HG02938 (cell line): ENCODE results near the gene KRT80.

ENCODE experiments used
- ATAC-seq: cut with Tn5 transposase; IDR thresholded peaks from one replicate; pipeline ENCODE4 v1.9.1; 2021; ENCODE audit warnings: mild to moderate bottlenecking, moderate library complexity; ENCODE audit not compliant: unreplicated experiment

The KRT80 gene

DNA sequence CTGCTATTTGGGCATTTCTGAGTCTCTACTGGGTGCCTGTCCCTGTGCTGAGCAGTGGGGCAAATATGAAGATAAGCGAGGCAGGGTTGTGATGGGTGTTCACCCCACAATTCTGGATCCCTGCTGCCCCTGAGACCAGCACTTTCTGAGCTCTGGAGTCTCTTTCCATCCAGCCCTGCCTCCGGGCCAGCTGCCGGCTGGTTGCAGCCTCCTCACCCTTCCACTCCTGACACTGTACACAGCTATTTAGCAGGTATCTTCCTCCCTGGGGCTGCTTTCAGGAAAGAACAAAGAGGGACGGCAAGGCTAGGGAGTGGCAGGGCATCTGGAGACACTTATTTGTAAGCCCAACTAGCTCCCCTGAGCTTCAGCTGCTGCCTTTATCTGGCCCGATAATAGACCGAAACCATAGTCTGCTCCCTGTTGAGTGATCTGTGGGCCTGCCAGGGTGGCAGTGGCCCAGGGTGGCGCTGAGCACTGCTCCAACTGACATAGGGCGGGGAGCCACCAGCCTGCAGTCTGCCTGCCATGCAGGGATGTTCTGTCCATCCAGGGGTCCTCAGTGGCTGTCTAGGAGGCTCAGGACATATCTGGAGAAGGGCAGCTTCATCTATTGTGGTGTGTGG, 7.6 kb upstream of the KRT80 start:
- no peak for ATAC-seq

DNA sequence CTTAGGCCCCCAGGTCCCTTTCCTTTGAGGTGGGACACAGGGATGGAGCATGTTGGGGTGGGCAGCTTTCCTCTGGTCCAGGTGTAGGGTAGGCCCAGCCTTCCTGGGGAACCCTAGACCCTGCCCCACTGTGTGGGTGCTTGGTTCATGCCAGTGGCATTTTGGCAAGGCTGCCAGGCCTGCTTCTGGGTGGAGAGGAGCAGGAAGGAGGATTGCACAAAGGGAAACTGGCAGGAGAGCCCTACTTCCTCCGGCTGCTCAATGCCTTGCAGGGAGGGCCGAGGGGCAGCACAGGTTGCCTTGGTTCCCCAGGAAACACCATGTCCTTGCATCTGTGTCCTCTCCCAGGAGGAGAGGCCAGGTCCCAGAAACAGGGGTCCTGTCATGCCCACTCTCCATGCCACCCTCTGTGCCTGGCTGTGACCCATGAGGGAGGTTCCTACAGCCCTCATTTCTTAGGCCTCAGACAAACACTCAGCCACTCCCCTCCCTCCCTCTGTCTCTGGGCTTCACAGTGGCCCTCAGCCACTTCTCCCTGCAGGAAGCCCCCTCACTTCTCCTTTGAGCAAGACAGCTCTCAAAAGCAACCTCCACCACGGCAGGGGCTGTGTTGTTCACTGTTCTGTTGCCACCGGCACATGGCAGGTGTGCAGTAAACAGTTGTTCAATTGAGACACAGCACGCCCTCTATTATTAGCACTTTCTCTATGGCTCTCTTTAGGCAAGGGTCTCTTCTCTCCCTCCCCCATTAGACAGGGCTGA, 6.8 kb upstream of the KRT80 start:
- ATAC-seq, result no peak

DNA sequence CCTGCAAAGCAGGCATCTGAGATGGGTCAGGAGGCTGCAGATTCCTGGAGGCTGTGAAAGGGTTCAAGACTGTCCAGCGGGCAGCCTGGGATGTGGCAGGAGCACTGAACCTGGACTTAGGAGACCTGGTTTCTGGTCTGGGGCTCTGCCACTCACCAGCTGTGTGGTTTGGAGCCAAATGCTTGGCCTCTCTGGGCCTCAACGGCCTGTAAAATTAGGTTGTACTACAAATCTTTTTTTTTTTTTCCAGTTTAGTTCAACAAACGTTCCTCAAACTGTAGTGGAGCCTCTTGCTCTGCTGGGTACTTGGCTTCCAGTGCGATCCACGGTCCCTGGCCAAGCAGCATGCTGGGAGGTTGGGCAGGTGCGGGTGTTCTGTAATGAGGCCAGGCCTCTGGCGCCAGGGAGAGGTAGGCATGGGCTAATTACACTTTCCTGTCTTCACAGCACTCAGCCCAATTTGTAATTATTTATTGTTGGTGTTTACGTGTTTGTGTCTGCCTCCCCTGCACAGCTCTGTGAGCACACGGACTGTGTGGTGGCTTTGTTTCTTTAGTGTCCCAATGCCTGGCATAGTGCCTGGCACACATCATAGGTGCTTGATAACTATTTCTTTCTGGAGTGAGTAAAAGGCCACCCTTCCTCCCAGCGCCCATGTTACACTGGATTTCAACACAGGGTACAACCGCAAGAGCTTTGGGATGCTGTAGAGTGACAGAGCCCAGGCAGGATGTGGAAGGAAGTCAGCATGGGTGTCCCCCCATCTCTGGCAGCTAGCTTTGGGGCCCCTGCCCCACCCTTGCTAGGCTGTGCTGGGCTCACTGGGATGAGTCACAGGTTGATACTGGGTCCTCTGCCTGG, 5.8 kb upstream of the KRT80 start:
- no peak for ATAC-seq

DNA sequence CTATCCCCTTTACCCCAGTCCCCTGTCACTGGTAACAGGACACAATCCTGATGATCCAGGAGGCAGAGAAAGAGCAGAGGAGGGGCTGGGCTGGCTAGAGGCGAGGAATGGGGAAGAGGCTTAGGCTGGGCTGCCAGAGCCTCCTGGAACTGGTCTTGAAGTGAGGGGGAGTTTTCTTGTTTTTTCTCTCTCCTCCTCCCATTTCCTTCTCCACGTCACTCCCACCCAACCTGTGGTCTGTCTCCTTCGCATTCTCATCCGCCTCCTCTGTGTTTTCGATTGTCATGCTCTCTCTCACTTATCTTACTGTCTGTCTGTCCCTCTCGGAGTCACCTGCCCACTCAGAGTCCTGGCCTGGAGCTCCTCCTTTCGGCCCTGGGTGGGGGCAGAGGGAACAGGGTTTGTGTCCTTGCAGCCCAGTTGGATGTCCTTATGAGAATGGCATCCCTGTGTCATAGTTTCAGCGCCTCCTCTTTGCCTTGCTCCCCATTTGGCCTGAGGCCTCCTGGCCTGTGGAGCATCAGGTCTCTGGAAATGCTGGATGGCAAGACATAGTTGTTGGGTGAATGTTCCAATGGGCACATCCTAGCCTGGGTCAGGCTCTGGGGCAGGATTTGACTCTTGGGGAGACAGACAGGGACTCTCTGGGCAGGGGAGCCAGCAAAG, 3.4 kb upstream of the KRT80 start:
- ATAC-seq, result no peak

DNA sequence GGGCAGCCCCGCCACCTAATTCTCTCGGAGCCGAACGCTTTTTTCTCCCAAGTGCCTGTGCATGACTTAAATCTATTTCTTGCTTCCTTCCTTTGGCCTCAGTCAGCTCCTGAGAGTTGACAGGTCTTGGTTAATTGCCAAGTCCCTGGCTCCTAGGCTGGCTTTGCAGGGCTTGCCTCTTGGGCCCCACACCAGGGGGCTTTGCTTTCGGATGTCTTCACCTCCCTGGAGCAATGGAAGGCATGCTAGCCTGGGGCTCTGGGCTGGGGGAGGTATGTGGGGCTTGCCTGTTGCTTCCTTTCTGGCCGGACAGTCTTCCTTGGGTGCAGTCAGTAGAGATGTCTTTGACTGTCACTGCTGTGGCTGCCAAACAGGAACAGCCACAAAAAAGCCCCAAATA, 2.2 kb upstream of the KRT80 start:
- no peak for ATAC-seq

DNA sequence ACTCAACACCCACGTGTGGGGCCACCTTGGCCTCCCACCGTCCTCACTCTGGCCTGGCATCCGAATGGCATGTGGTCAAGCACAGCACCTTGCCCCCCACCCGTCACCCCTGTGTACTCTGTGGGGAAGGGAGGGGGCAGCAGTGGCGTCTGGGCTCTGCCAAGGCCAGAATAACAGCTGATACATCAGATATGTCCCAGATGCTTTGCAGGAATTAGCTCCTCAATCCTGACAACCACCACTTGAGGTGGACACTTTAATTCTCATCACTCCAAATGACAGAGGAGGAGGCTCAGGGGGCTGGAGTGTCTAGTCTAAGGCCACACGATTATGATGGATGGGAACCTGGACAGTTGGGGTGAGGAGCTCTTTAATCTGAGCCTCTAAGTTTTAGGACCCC, 1.7 kb upstream of the KRT80 start:
- ATAC-seq, result no peak

DNA sequence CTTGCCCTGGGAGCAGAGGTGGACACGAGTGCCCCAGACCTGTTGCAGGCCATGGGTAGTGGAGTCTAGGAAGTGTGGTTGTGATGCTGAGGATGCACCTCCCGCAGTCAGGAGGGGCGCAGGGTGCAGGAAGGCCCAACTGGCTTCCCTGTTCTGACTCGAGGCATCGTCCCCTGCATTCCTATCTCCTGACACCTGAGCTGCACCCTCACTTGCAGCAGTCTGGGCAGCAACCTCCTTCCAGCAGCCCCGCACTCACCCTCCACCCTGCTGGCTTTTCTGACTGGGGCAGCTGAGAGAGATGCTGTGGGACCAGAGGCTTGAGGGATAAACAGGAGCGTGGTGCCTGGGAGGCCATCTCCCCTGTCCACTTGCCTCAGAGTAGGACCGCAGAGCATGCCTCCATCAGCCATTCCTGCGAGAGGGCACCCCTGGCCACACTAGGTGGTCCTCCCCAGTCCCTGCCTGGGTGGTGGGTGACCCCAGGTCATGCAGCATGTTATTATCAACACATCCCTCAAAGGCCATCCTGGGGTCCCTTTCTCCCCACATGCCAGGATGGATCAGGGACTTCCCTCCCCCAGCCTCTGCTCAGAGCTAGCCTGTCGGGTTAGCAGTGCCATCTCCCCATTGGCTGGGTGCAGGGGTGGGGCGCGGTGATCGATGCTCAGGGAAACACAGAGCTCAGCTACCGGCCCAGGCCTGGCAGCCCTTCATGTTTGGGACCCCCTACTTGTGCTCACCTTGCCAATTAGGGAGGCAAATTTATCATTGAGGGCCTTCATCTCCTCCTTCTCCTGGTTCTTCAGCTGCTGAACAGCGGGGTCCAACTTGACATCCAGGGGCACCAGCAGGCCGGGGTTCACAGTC, 719 bp downstream of the KRT80 start:
- no peak for ATAC-seq

DNA sequence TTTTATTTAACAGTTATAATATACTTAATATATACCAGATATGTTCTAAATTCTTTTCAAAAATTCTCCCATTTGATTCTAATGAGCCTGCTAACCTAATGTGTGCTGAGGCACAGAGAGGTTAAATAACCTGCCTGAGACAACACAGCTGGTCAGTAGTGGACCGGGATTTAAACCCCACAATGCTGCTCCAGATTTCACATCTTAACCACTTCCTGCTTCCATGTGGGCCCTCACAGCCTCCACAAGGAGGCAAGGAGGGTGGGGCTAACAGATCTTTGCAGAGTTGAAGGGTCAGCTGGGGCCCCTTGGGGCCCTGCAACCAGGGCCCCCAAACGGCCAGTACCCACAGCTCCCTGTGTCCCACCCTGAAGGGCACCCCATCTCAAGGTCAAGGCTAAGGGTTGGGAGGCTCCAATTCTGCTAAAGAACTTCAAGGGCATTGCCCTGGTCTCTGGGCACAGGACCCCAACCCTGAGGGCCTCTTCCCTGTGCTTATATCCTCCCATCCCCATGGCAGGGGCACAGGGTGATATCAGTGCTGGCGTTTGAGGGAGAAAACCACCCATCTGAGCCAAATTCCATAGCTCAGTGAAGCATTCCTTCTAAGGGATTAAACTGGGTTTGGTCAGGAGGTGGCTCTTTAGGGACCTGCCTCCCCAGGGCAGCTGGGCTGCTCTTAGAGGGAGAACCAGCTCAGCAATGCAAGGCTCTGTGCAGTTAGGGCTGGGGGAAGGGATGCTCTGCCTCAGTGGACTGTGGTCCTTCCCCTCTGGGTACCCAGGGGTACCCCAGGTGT, 2.2 kb downstream of the KRT80 start:
- ATAC-seq, result no peak

DNA sequence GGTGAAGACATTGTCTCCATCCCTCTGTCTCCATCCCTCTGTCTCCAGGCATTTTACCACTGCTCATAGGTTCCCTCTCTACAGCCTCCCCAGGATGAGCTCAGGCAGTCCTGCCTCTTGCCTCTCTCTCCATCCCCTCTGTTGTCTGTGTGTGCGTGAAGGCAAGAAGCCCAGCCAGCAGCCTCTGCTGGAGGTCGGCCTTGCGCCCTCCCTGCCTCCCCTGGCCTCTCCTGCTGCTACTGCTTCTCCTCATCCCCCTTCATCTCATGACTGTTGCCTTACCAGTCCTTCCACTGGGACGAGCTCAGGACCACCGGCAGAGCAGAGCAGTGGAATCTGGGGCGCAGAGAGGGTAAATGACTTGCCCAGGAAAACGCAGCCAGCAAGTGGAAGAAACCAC, 3.2 kb downstream of the KRT80 start:
- no peak for ATAC-seq

DNA sequence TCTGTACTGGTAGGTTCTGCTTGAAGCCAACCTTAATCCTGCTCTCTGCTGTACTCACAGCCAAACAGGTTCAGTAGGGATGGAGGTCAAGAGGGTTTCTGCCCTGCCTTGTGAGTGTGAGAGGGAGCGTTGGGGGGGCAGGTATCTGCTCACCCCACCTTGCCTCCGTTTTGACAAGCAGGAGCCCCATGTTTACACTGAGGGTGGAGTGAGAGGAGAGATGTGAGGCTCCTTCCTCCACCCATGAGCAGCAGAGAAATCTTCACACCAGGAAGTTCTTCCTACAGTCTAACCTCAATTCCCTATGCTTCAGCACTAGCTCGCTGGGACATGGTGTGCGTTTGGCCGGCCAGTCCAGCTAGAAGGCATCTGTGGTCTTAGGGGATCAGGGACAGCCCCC, 4.2 kb downstream of the KRT80 start:
- ATAC-seq, result no peak

DNA sequence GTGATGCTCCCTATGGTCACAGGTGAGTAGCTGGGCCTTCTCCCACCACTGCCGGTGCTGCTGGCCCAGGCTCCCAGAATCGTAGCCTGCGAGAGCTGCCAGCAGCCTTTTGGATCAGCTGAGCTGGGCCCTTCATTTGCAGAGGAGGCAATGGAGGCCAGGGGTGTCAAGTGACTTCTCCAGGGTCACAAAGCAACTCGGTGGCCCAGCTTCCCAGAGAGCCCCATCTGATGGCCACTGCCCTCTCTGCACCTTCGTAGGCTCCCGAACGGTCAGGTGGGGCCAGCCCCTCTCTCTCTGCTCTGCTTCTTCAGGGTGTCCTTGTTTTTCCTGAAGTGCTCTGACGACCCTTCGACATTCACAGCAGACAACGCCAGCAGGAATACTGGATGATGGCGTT, 4.6 kb downstream of the KRT80 start:
- no peak for ATAC-seq

DNA sequence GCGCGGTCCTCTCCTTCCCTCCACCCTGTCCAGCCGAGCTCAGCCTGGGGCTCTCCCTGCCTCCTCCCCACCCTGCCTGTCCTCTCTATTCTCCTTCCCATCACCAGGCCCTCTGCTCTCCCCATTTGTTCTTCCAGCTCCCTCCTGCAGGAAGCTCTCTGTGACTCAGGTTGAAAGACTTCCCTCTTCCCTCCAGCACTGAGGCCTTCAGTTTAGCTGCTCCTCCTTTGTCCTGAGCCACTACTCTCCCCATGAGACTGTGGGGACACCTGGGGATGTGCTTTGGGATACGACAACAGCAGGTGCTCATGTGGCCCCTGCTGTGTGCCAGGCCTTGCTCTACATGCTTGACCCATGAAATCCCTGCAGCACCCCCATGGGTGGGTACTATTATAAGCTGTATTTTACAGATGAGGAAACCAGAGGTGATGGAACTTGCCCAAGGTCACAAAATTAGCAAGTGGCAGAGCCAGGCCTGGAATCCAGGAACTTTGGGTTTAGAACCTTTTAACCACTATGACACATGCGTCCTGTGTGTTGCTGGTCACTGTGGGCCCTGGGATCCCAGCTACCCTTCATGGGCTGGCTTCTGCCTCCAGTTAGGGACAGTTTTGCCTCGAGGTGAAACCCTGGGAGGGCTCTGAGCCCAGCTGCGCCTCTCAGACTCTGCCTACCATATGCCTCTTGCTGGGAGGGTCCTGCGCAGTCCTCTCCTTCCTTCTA, 5.5 kb downstream of the KRT80 start:
- ATAC-seq, result no peak

DNA sequence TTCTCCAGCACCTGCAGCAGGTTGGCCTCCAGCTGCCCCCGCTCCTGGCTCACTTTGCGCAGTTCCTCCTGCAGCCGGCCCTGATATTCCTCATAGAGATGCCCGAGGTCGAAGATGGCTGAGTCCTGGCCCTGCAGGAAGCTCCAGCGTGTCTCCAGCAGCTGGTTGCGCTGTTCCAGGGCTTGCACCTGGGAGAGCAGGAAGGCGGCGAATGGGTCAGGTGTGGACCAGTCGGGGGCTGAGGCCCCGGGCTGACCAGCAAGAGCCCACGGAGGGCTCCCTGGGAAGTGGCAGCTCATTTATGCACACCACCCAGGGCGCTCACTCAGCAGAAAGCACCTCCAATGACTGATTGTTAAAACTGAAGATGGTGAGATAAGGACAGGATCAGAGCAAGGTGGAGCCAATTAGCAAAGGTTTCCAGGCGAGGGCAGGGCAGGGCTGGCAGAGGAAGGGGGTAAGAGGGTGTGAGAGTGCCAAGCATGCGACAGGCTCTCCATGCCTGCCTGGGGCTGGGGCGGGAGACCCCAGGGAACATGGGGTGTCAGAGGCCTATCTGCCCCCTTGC, 6.3 kb downstream of the KRT80 start:
- ATAC-seq, result no peak

DNA sequence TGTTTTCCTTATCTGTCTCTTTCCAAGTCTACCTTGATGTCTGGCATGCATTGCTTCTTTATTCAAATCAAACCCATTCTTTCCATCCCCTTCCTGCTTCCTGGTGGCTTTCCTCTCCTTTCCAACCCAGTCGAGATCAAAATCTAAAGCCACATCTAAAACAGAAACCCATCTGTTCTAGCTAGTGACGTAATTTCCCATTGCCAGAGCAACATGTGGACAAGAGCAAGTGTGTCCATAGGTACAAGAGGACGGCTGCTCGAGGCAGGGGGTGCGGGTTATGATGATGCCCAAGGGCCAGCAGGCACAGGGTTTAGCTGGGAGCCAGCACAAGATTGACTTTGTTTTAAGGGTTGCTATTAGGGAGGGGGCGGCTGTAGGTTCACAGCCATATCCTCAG, 7.0 kb downstream of the KRT80 start:
- ATAC-seq, result no peak

DNA sequence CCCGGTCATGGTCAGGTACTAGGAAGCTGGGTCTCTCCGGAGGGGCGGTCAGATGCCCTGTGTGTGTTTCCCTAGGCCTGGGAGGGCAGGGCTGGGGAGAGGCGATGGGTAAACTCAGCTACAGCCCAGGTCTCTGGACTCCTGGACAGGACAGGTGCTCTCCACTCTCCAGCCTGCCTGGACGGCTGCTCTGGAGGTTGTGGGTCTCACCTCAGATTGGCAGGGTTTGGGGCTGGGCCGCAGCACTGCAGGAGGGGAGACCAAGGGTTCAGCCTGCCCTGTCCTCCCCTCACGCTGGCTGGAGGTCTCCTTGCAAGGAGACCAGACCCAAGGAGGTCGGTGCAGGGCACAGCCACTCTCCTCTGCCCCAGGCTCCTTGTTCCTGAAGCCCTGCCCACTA, 7.8 kb downstream of the KRT80 start:
- ATAC-seq, result no peak

DNA sequence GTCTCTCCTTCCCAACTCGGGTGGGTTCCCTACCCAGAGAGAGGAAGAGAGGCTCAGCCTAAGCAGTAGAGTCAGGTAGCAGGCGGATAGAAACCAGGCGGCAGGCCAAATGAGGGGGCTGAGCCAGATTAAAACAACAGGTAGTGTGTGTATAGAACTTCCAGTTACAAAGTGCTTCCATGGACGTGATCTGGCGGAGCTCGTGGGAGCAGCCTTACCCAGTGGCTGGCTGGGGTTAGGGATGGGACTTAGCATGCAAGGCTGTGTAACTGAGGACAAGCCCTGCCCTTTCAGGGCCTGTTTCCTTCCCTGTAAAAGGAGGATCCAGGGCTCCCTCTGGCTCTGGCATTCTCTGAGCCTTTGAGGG, 8.3 kb downstream of the KRT80 start:
- no peak for ATAC-seq

DNA sequence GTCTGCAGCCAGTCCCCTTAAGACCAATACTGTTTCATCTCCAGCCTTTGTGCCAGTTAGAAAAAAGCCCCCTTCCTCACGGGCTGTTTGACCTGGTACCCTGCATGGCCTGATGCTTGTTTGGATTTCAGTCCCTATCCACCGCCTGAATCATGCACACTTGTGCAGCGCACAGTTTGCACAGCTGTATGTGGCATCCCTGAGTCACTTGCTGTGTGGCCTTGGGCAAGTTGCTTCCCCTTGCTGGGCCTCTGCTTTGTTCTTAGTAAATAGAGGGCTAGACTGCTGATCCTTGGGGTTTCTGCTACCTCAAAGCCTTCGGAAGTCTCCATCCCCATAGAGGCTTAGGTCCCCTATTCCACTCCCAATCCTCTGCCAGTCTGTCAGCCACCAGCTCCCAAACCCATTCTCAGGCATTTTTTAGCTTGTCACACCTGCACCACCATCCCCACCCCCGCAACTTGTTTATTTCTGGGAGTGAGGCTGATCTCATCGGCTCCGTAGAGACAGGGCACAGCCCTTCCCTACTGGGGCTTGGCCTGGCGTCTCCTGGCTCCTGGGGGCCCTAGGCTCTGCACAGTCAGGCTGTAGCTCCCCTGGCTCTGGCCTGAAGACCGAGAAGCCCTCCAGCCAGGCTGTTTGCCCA, 8.8 kb downstream of the KRT80 start:
- ATAC-seq, result no peak

DNA sequence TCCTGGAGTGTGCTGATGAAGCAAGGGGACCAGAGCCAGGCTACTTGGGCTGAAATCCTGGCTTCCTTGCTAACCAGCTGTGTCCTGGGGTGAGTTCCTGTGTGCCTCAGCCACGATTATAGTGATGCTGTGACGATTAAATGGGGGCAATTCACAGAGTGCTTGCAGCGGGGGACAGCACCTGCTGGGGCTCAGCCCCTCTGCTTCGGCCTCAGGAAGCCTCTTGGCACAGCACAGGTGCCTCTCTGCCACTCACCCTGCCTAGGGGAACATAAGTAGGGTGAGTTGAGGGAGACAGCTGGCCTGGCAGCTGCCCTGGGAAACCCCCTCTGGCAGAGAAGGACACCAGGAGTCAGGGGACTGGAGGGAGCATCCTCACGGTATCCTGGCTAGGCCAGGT, 9.4 kb downstream of the KRT80 start:
- ATAC-seq, result no peak
